Transverse colon (tissue), 3 donors: ENCODE measurements around the gene BMPER.

Experiments used
- EP300 ChIP-seq: sonication (generic); formaldehyde crosslinking; IDR thresholded peaks from one replicate; pipeline ENCODE4 v1.6.1; 2017; ENCODE audit warnings: antibody characterized with exemption, low read depth
- TF ChIP-seq, protein P1 (sequence below), 5 experiments: fragments of 200-600 bp in 3 of 5; fragments of 450-650 bp in 2 of 5; sonication (generic) in 3 of 5; IDR thresholded peaks; 1 replicate in 2 of 5; 2 replicates in 3 of 5; pipeline ENCODE4 v1.5.1; 2016 to 2017; ENCODE audit warnings: antibody characterized with exemption in 5 of 5, inconsistent platforms in 3 of 5, mild to moderate bottlenecking in 2 of 5, moderate library complexity in 1 of 5

DNA sequence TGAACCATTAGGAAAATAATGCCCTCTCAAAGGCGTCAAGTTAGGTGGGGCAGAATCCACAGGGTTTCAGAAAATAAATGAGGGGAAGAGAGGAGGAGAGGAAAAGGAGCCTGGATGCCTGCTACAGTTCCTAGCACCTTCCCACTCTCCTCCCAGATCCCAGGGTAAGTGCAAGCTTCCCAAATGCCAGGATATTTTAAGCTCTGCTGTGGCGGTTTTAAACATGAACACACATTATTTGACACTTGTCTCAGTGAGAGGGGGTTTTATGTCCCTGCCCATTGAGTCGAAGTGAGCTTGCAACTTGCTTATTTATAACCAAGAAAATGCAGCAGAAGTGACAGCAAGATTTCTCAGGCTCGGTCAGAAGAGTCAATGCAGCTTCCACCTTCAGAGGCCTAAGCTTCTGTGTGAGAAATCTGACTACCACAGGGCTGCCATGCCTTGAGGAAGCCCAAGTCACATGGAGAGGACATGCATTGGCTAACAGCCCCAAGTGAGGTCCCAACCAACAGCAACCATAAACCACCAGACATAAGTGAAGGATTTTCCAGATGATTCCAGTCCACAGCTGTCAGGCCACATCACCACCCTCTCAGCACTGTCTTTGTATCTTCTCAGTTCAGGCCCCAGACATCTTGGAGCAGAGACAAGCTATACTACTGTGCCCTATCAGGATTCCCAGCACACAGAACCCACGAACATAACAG is 17.9 kb upstream of the BMPER start:
- TF ChIP-seq, protein P1, sequence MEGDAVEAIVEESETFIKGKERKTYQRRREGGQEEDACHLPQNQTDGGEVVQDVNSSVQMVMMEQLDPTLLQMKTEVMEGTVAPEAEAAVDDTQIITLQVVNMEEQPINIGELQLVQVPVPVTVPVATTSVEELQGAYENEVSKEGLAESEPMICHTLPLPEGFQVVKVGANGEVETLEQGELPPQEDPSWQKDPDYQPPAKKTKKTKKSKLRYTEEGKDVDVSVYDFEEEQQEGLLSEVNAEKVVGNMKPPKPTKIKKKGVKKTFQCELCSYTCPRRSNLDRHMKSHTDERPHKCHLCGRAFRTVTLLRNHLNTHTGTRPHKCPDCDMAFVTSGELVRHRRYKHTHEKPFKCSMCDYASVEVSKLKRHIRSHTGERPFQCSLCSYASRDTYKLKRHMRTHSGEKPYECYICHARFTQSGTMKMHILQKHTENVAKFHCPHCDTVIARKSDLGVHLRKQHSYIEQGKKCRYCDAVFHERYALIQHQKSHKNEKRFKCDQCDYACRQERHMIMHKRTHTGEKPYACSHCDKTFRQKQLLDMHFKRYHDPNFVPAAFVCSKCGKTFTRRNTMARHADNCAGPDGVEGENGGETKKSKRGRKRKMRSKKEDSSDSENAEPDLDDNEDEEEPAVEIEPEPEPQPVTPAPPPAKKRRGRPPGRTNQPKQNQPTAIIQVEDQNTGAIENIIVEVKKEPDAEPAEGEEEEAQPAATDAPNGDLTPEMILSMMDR (IDR thresholded peaks at IDR 0.05) = no peak
- TF ChIP-seq EP300 = no peak
